Spinal cord (tissue), 10 donors: ENCODE measurements around the gene CARM1. TPM values are rescaled to one million over a fixed set of nuclear protein-coding genes. Genes with fewer than 3 reads are reported as not detected.
"Not testable (repeated sequence)": the region's sequence is repeated elsewhere in the genome, so short reads cannot be mapped to it uniquely, and the experiment has no call there.

Source experiments
- DNase-seq, 6 donors: peaks; one replicate each; pipeline versions ENCODE4 v3.0.0 to v3.0.0-alpha.2; 2013 to 2015; ENCODE audit warnings: low spot score in 6 of 6, low read depth in 4 of 6
- H3K27ac ChIP-seq: one replicate; pipeline ENCODE4 v1.5.1; 2013; ENCODE audit warnings: low read depth, low read length, control low read depth
- H3K27me3 ChIP-seq: one replicate; pipeline ENCODE4 v1.6.1; 2013; ENCODE audit warnings: low read length; ENCODE audit not compliant: control insufficient read depth, insufficient read depth
- H3K36me3 ChIP-seq: one replicate; pipeline ENCODE4 v1.6.1; 2013; ENCODE audit warnings: low read length; ENCODE audit not compliant: control insufficient read depth, insufficient read depth
- H3K4me1 ChIP-seq: one replicate; pipeline ENCODE4 v1.6.1; 2013; ENCODE audit warnings: low read length; ENCODE audit not compliant: control insufficient read depth, insufficient read depth
- H3K4me3 ChIP-seq: one replicate; pipeline ENCODE4 v1.5.1; 2013; ENCODE audit warnings: low read depth, low read length, control low read depth
- H3K9me3 ChIP-seq: one replicate; pipeline ENCODE4 v1.6.1; 2013; ENCODE audit warnings: low read length; ENCODE audit not compliant: control insufficient read depth, insufficient read depth
- WGBS: methylation state at CpG from one replicate; pipeline ENCODE4 v1.1.5; 2013; ENCODE audit warnings: missing lambda C conversion rate; ENCODE audit not compliant: insufficient coverage; 5-methylcytosine and 5-hydroxymethylcytosine counted together
- polyA plus RNA-seq, 2 donors: library from polyadenylated mRNA; unstranded; fragments of 120-200 nt; gene quantifications; one replicate each; pipeline ENCODE4 v1.2.1, GENCODE V29; 2013; ENCODE audit not compliant: insufficient read length in 2 of 2
- total RNA-seq, 2 donors: library from RNA; depleted of rRNA in 1 of 2; stranded (reverse); fragments of 120-200 nt in 1 of 2; fragments of >200 nt in 1 of 2; gene quantifications; one replicate each; pipeline versions ENCODE4 v1.2.3 to v1.2.4, GENCODE V29; 2013 to 2014
- donor health status: healthy.

CARM1 gene
- total and polyA plus RNA-seq, 4 donors = 17.4 to 72.1 (median 42.8) TPM

DNA sequence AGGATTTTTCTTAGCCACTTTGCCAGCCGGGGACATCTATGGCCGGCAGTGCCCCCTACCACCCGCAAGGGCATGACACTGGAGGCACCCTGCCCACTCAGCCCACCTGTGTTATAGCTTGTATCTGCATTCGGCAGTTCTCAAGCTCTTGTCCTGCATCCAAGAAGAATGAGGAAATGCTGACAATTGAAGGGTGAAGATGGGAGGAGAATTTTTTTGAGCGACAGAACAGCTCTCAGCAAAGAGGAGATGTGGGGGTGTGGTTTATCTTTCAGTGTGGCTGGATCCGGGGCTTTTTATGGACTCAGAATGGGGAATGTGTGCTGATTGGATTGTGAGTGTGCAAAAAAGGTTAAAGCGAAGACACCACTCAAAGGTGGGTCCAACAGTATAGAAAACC lies 28.6 kb upstream of the CARM1 start:
- WGBS = 90% methylated on average over 5 of the region's 7 CpGs
- no peaks in the 10 kb centered on the region for H3K36me3 ChIP-seq
- no peaks in the 10 kb centered on the region for H3K4me1 ChIP-seq
- peaks cover 6% of the 10 kb centered on the region for H3K9me3 ChIP-seq
- no peaks in the 10 kb centered on the region for H3K27me3 ChIP-seq
- H3K27ac ChIP-seq = no peak overlapping the region
- DNase-seq = no peak
- no peak overlapping the region for H3K4me3 ChIP-seq

DNA sequence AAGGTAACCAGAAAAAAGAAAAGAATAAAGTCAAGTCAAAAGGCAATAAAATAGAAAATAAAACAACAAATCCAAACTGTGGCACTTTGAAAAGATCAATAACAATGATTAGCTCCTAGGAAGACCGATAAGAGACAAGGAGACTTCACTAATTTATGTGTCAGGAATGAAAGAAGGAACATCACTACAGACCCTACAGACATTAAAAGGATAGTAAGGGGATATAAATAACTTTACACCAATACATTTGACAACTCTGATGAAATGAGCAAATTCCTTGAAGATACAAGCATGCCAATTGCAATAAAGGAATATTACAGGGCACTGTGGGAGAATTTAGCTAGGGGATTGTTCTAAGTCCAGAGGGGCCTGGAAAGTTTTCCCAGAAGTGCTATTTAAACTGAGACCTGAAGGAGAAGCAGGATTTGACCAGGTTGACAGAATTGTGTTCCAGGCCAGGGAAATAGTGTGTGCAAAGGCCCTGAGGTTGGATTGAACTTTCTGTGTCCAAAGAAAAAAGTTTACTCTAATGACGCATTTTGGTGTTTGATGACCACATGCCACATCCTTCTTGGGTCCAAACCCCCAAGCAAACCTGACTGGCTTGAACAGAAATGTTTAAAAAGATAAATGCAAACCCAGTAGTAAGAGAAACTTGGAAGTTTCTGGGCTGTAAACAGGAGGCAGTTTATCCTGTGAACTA lies 24.7 kb upstream of the CARM1 start:
- DNase-seq = no peak
- H3K4me1 ChIP-seq = no peaks in the 10 kb centered on the region
- no CpG with 5 or more reads among the region's 2 CpGs for WGBS
- no peaks in the 10 kb centered on the region for H3K27me3 ChIP-seq
- no peak overlapping the region for H3K27ac ChIP-seq
- H3K36me3 ChIP-seq = no peaks in the 10 kb centered on the region
- H3K9me3 ChIP-seq = peaks cover 6% of the 10 kb centered on the region
- H3K4me3 ChIP-seq = no peak overlapping the region

DNA sequence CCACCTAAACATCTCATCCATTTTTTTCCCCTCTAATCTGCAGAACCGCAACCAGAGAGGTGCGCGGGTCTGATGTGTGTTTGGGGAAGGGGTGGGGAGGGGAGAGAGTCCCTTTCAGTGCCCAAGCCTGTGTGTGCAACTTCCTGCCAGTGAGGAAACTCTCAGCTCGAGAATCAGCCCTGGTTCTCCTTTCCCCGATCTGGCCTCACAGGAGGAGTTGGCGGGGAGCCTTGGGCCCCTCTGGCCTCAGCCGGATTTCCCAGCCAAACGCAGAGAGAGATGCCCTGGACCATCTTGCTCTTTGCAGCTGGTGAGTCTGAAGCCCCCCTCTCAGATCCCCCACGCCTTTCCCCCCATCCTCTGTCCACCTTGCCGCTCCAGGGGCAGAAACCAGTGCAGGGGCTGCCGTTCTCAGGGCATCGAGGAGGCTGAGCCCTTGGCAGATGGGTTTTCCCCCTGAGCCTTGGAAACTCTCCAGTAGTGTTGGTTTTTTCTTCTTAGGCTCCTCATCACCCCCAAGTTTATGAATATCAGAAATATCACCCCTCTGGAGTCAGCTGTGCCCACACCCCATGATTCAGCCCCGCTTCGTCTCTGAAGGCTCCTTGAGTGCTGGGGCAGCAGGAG lies 23.0 kb upstream of the CARM1 start, which contains the start of gene C19orf38:
TSS of gene C19orf38 (plus strand) at position 186 of the 627 bp plus-strand sequence. CDS start at position 280, 94 bp downstream.
- no peaks in the 10 kb centered on the region for H3K36me3 ChIP-seq
- H3K27ac ChIP-seq = no peak within 1 kb of the TSS
- H3K27me3 ChIP-seq = no peaks in the 10 kb centered on the region
- WGBS = 56% methylated on average over 4 of the region's 14 CpGs
- peaks cover 6% of the 10 kb centered on the region for H3K9me3 ChIP-seq
- H3K4me3 ChIP-seq = no peak within 1 kb of the TSS
- no peaks in the 10 kb centered on the region for H3K4me1 ChIP-seq
- DNase-seq = no peak

DNA sequence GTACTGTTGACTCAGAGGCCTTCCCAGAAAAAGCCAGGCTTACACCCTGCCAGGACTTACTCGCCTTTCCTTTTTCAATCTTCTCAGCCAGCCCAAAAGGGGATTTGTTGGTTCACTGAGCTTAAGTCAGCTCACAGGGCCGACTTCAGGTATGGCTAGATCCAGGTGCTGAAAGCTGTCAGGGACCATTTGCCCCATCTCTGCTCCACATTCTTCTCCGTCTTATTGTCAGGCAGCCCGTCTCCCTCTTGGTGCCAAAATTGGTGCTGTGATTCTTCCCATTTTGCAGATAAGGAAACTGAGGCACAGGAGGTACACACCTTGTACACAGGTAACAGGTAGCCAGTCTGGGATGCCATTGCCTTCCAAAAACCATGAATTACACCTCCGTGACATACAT lies 20.7 kb upstream of the CARM1 start:
- WGBS = 87% methylated on average over 2 of the region's 5 CpGs
- Histone ChIP-seq H3K36me3 (no peaks in the 10 kb centered on the region), H3K4me3 (no peak overlapping the region), H3K27me3 (no peaks in the 10 kb centered on the region), H3K9me3 (peaks cover 6% of the 10 kb centered on the region), H3K27ac (no peak overlapping the region), H3K4me1 (no peaks in the 10 kb centered on the region)
- DNase-seq = no peak

DNA sequence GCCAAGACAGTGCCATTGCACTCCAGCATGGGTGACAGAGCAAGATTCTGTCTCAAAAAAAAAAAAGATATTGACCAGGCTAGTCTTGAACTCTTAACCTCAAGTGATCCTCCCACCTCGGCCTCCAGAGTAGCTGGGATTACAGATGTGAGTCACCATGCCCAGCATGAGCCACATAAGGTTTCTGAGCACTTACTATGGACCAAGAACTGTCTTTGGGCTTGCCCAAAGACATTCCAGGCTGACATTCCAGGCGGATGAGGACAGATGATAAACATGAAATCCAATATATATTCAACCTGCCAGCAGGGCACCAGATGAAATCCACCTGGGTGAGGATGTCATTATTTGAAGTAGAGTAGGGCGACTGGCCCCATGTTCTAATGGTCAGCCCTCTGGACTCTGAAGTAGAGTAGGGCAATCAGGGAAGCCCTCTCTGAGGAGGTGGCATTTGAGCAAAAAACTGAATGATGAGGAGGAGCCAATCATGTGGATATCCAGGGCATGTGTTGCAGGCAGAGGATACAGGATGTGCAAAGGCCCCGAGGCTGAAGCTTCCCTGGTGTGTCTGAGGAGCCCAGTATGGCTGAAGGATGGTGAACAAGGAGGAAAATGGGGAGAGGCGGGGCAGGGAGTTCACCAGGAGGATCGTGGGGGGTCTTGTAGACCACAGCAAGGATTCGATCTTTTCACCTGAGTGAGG lies 19.1 kb upstream of the CARM1 start:
- no peak overlapping the region for H3K4me3 ChIP-seq
- no peak overlapping the region for H3K27ac ChIP-seq
- WGBS = 87% methylated on average over 6 of the region's 7 CpGs
- no peaks in the 10 kb centered on the region for H3K9me3 ChIP-seq
- no peak for DNase-seq
- H3K36me3 ChIP-seq = no peaks in the 10 kb centered on the region
- no peaks in the 10 kb centered on the region for H3K27me3 ChIP-seq
- no peaks in the 10 kb centered on the region for H3K4me1 ChIP-seq

DNA sequence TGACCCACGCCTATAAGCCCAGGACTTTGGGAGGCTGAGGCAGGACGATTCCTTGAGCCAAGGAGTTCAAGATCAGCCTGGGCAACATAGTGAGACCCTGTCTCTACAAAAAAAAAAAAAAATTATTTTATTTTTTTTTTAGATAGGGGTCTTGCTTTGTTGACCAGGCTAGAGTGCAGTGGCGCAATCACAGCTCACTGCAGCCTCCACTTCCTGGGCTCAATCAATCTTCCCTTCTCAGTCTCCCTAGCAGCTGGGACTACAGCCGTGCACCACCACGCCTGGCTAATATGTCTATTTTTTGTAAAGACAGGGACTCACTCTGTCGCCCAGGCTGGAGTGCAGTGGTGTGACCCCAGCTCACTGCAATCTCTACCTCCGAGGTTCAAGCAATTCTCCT lies 18.4 kb upstream of the CARM1 start:
- H3K4me1 ChIP-seq = no peaks in the 10 kb centered on the region
- no peak overlapping the region for H3K4me3 ChIP-seq
- WGBS = 85% methylated on average over 4 of the region's 7 CpGs
- no peaks in the 10 kb centered on the region for H3K36me3 ChIP-seq
- no peak for DNase-seq
- H3K27me3 ChIP-seq = no peaks in the 10 kb centered on the region
- H3K27ac ChIP-seq = no peak overlapping the region
- H3K9me3 ChIP-seq = no peaks in the 10 kb centered on the region

DNA sequence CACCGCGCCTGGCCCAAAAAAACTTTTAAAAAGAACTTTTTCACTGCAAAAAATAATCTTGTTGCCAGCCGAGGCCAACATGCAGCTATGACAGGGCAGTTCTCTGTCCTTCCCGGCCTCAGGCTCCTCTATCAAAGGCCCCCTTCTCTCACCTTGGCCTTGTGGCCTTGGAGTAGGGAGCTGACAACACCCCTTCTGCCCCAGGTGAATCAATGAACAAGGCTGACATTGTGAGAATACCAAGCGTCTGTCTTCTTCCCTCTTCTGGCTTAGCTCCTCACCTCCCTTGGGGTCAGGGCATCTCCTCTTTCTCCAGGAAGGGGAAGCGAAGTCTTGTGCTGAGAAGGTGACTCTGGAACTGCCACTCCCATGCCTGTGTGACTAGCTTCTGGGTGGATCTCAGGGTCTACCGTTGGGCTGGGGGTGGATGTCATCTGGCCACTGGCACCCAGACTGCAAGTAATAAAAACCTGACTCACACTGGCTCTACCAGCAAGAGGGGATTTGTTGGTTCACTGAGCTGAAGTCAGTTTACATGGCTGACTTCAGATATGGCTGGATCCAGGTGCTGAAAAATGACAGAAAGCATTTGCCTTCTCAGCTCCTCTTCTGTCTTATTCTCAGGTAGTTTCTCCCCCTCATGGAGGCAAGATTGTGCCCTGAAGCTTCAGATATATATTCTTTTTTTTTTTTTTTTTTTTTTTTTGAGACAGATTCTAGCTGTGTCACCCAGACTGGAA lies 16.8 kb upstream of the CARM1 start:
- H3K27ac ChIP-seq = no peak overlapping the region
- DNase-seq = no peak
- H3K4me1 ChIP-seq = no peaks in the 10 kb centered on the region
- H3K4me3 ChIP-seq = no peak overlapping the region
- H3K9me3 ChIP-seq = no peaks in the 10 kb centered on the region
- H3K36me3 ChIP-seq = no peaks in the 10 kb centered on the region
- H3K27me3 ChIP-seq = no peaks in the 10 kb centered on the region
- WGBS = 67% methylated on average over 6 of the region's 7 CpGs

DNA sequence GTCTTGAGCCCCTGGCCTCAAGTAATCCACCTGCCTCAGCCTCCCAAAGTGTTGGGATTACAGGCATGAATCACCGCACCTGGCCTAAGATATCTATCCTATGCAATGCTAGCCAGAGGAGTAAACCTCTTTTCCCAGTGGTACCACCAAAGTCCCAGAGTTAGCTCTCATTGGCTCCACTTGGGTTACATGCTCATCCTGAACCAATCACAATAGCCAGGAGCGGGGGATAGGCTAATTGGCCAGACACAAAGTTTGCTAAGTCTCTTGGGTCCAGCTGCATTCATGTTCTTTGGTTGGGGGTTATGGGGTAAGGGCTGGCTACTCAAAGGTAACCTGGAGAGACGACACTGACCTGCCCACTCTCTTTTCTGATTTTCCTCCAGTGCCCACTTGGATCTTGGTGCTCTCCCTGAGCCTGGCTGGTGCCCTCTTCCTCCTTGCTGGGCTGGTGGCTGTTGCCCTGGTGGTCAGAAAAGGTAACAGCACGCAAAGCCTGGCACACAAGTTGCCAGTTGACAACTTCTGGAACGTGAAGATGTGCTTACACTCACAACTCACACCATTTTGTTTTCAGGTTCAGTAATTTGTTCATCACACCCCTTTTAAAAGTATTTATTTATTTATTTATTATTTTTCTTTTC lies 15.4 kb upstream of the CARM1 start:
- Histone ChIP-seq H3K27ac (no peak overlapping the region), H3K27me3 (no peaks in the 10 kb centered on the region), H3K4me1 (no peaks in the 10 kb centered on the region), H3K4me3 (no peak overlapping the region), H3K36me3 (no peaks in the 10 kb centered on the region), H3K9me3 (no peaks in the 10 kb centered on the region)
- 100% methylated on average over 2 of the region's 5 CpGs for WGBS
- DNase-seq = no peak

DNA sequence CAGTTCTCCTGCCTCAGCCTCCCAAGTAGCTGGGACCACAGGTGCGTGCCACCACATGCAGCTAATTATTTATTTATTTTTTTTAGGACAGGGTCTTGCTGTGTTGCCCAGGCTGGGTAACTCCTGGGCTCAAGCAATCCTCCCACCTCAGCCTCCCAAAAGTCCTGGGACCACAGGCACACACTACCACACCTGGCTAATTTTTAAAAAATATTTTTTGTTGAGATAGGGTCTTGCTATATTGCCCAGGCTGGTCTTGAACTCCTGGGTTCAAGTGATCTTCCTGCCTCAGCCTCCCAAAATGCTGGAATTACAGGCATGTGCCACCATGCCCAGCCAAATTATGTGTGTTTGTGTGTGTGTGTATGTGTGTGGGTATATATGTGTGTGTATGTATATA lies 14.5 kb upstream of the CARM1 start:
- not testable (repeated sequence) for H3K4me3 ChIP-seq, H3K36me3 ChIP-seq, H3K4me1 ChIP-seq, H3K27ac ChIP-seq, H3K9me3 ChIP-seq, H3K27me3 ChIP-seq, DNase-seq
- no CpG with 5 or more reads among the region's 1 CpG for WGBS
